K562 (cell line): ENCODE results near the gene CSTPP1. TPM values are rescaled to one million over a fixed set of nuclear protein-coding genes. Genes with fewer than 3 reads are reported as not detected.
A peak's percentile ranks its signal among the peaks of the same experiment; 100 is the strongest.

Experiments
- ATAC-seq: fragments of 200-7000 bp; cut with Tn5 transposase; 3 replicates; pipeline ENCODE4 v1.9.1; 2020; ENCODE audit warnings: moderate library complexity
- BruUV-seq: library from RNA; stranded (reverse); fragments of 400-500 nt; replicated peaks from 2 replicates; lab custom pipeline; 2021; lab: Mats Ljungman, UMichigan
- CTCF ChIA-PET: fragments of 300-600 bp; formaldehyde crosslinking; extraction: SDS; loops from one replicate; lab custom pipeline; 2021; ENCODE audit warnings: low intra/inter-chr PET ratio; lab: Yijun Ruan, JAX
- POLR2A ChIA-PET: fragments of 300-600, 350-650 bp; sonication (Branson Sonifier 250); formaldehyde crosslinking; extraction: SDS; loops from one replicate; lab custom pipeline; 2021; ENCODE audit warnings: antibody characterized with exemption, inconsistent platforms; lab: Yijun Ruan, JAX
- DNase-seq, 4 experiments: peaks; one replicate each; pipeline versions ENCODE4 v3.0.0 to v3.0.0-alpha.2; 2011 to 2018; ENCODE audit warnings: low spot score in 3 of 4, mixed read lengths in 3 of 4; ENCODE audit errors: extremely low read depth in 1 of 4
- FAIRE-seq: peaks from 2 replicates; lab custom pipeline; 2011; peaks lifted over from hg19 to GRCh38; lab: Jason Lieb, UNC
- H2AFZ ChIP-seq: 2 replicates; pipeline ENCODE4 v1.6.0; 2011; ENCODE audit warnings: low read depth, low read length, control low read depth, inconsistent platforms
- H3K27ac ChIP-seq: fragments of 200-600 bp; 3 replicates; pipeline ENCODE4 v1.8.0; 2011; ENCODE audit warnings: low read depth, mild to moderate bottlenecking, control low read depth, inconsistent platforms, low read length, moderate library complexity, mixed read lengths; ENCODE audit errors: extremely low read depth
- H3K27me3 ChIP-seq, 2 experiments: fragments of 300-600 bp in 1 of 2; 2 replicates in 1 of 2; 3 replicates in 1 of 2; pipeline versions ENCODE4 v1.6.0 to v1.8.0; 2011; ENCODE audit warnings: inconsistent platforms in 2 of 2, low read length in 2 of 2, mild to moderate bottlenecking in 1 of 2, mixed read lengths in 1 of 2, moderate library complexity in 1 of 2; ENCODE audit not compliant: control insufficient read depth in 2 of 2, insufficient read depth in 2 of 2
- H3K36me3 ChIP-seq: fragments of 300-600 bp; 3 replicates; pipeline ENCODE4 v1.8.0; 2011; ENCODE audit warnings: mild to moderate bottlenecking, low read length, inconsistent platforms; ENCODE audit not compliant: control insufficient read depth, insufficient read depth
- H3K4me1 ChIP-seq, 2 experiments: fragments of 200-600 bp in 1 of 2; replicated peaks in 1 of 2; 2 replicates in 1 of 2; 3 replicates in 1 of 2; pipeline versions ENCODE4 v1.5.1 to v1.8.0; 2011; ENCODE audit warnings: inconsistent platforms in 2 of 2, low read length in 2 of 2, mild to moderate bottlenecking in 1 of 2, mixed read lengths in 1 of 2, moderate library complexity in 1 of 2; ENCODE audit not compliant: control insufficient read depth in 2 of 2, insufficient read depth in 2 of 2
- H3K4me2 ChIP-seq: 2 replicates; pipeline ENCODE4 v1.6.1; 2011; ENCODE audit warnings: low read length, control low read depth, inconsistent platforms, mixed read lengths; ENCODE audit not compliant: insufficient read depth
- H3K4me3 ChIP-seq: fragments of 200-600 bp; sonication (generic), shearing (Covaris generic); 2 replicates; pipeline ENCODE4 v1.5.1; 2016; ENCODE audit warnings: control low read depth, inconsistent platforms
- H3K79me2 ChIP-seq: fragments of 200-600 bp; 3 replicates; pipeline ENCODE4 v1.8.0; 2011; ENCODE audit warnings: low read length, inconsistent platforms; ENCODE audit not compliant: control insufficient read depth, insufficient read depth
- H3K9ac ChIP-seq, 2 experiments: 2 replicates each; pipeline versions ENCODE4 v1.6.0 to v1.6.1; 2011; ENCODE audit warnings: low read depth in 2 of 2, low read length in 2 of 2, control low read depth in 1 of 2, inconsistent platforms in 1 of 2, mild to moderate bottlenecking in 1 of 2, mixed read lengths in 1 of 2; ENCODE audit not compliant: insufficient read depth in 1 of 2
- H3K9me1 ChIP-seq: one replicate; pipeline ENCODE4 v1.6.0; 2011; ENCODE audit warnings: inconsistent platforms, mild to moderate bottlenecking, low read length, moderate library complexity; ENCODE audit not compliant: control insufficient read depth, insufficient read depth
- H3K9me3 ChIP-seq: replicated peaks from 2 replicates; pipeline ENCODE4 v1.5.1; 2011; ENCODE audit warnings: low read depth, low read length, inconsistent platforms; ENCODE audit not compliant: control insufficient read depth, insufficient read depth
- H4K20me1 ChIP-seq: replicated peaks from 2 replicates; pipeline ENCODE4 v1.6.1; 2011; ENCODE audit warnings: low read length, inconsistent platforms, mixed read lengths; ENCODE audit not compliant: control insufficient read depth, insufficient read depth
- KAT2B ChIP-seq: IDR thresholded peaks from one replicate; pipeline ENCODE4 v1.6.1; 2012; ENCODE audit warnings: low read depth, mild to moderate bottlenecking, control low read depth, inconsistent platforms, low read length, moderate library complexity
- PHTF2 ChIP-seq: fragments of 250-450 bp; sonication (Bioruptor Pico); IDR thresholded peaks from 2 replicates; pipeline ENCODE4 v1.5.0; 2021; ENCODE audit warnings: mild to moderate bottlenecking
- RAD21 ChIP-seq, 2 experiments: fragments of 250-450 bp in 1 of 2; fragments of 450-650 bp in 1 of 2; sonication (Bioruptor Pico) in 1 of 2; formaldehyde crosslinking in 1 of 2; IDR thresholded peaks in 1 of 2; conservative IDR thresholded peaks in 1 of 2; 2 replicates each; pipeline versions ENCODE4 v1.4.0 to v1.8.0; 2020 to 2022; ENCODE audit warnings: mild to moderate bottlenecking in 2 of 2, moderate library complexity in 1 of 2
- STAT5B ChIP-seq: fragments of 250-450 bp; sonication (Bioruptor Pico); IDR thresholded peaks from 2 replicates; pipeline ENCODE4 v1.8.0; 2021; ENCODE audit warnings: mild to moderate bottlenecking, inconsistent platforms
- TAL1 ChIP-seq: fragments of 450-650 bp; IDR thresholded peaks from 2 replicates; pipeline ENCODE4 v1.6.1; 2016; ENCODE audit warnings: mild to moderate bottlenecking
- WGBS: fragments of 100-300 bp; shearing (Covaris generic); methylation state at CpG from one replicate; pipeline ENCODE4 v1.1.6; 2016; ENCODE audit warnings: low coverage, mixed read lengths; ENCODE audit not compliant: insufficient coverage; ENCODE audit errors: missing lambda C conversion rate; 5-methylcytosine and 5-hydroxymethylcytosine counted together
- in situ Hi-C: fragments of 300-500 bp; cut with MboI; formaldehyde crosslinking; loops from 4 replicates; pipeline ENCODE4 v1.15.0; 2018; ENCODE audit warnings: inconsistent platforms, mixed read lengths
- intact Hi-C: fragments of 100-400 bp; cut with micrococcal nuclease; formaldehyde crosslinking; loops from 2 replicates; pipeline ENCODE4 v1.14.2; 2022
- polyA plus RNA-seq, 8 experiments: library from polyadenylated mRNA; depleted of rRNA in 4 of 8; stranded (reverse) in 5 of 8; unstranded in 3 of 8; fragments of >200 nt; fragmentation: Nextera tagmentation in 2 of 8; fragmentation: Illumina TruSeq in 1 of 8; extraction: Ambion mirVana in 2 of 8; extraction: Trizol in 1 of 8; gene quantifications; 2 replicates each; pipeline versions ENCODE4 v1.2.1 to v1.2.3, GENCODE V29; 2011 to 2014; ENCODE audit warnings: inconsistent platforms in 1 of 8, missing spikeins in 1 of 8
- total RNA-seq, 7 experiments: library from RNA; depleted of rRNA in 6 of 7; stranded (reverse); fragments of >200 nt in 6 of 7; fragmentation: Illumina TruSeq in 2 of 7; extraction: Trizol in 2 of 7; gene quantifications; 2 replicates each; pipeline versions ENCODE4 v1.2.1 to v1.2.3, GENCODE V29; 2011 to 2021; ENCODE audit warnings: low replicate concordance in 1 of 7
- TF ChIP-seq, protein P1 (sequence below), 3 experiments: IDR thresholded peaks in 2 of 3; conservative IDR thresholded peaks in 1 of 3; 2 replicates each; pipeline ENCODE4 v1.5.1; 2011 to 2012; ENCODE audit warnings: low read length in 3 of 3, mild to moderate bottlenecking in 3 of 3, control low read depth in 2 of 3, improper control_type of control experiment in 1 of 3, inconsistent platforms in 1 of 3, low read depth in 1 of 3, mixed read lengths in 1 of 3, moderate library complexity in 1 of 3; ENCODE audit not compliant: insufficient read depth in 2 of 3
- TF ChIP-seq, protein P2 (sequence below): fragments of 450-650 bp; formaldehyde crosslinking; IDR thresholded peaks from 2 replicates; pipeline ENCODE4 v1.4.0; 2020; ENCODE audit warnings: mild to moderate bottlenecking, moderate library complexity
- TF ChIP-seq, protein P3 (sequence below): fragments of 250-450 bp; sonication (Bioruptor Pico); IDR thresholded peaks from 2 replicates; pipeline ENCODE4 v1.4.0; 2020; ENCODE audit warnings: mild to moderate bottlenecking, moderate library complexity, borderline replicate concordance
- TF ChIP-seq, protein P4 (sequence below): fragments of 250-450 bp; sonication (Bioruptor Pico); IDR thresholded peaks from 2 replicates; pipeline ENCODE4 v1.4.0; 2020
- TF ChIP-seq, protein P5 (sequence below): fragments of 450-650 bp; formaldehyde crosslinking; IDR thresholded peaks from 2 replicates; pipeline ENCODE4 v1.4.0; 2020; ENCODE audit warnings: mild to moderate bottlenecking, moderate library complexity

CSTPP1 gene
- total and polyA plus RNA-seq, 9 of the 15 experiments (the other 6 are each of a cell fraction or from before 2014, with no cell fraction given) = 6.5 to 17.8 (median 9.2) TPM

DNA sequence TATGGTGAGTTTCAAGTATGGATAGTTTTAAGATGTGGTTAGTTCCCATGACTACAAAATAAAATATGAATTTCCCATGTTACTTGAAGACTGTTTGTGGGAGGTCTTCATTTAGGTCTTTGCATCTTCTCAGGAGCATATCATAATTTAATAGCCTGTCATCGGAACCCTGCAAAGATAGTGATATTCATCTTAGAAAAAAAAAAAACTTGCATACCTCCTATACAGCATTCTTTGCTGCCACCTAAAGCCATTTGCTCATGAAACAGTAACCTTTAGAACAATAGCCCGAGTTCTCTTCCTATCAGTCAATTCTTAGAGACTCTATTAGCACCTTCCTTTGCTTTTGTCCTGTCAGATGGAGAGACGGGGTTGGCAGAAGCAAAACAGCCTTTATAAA, 164.8 kb downstream of the CSTPP1 start (continued):
- TF ChIP-seq RAD21 (CRISPR knock-in tag; conservative IDR thresholded peaks at IDR 0.05 in 1 of 2, IDR thresholded peaks at IDR 0.05 in 1 of 2) (peak; percentile 57 to 70), TAL1 (no peak), PHTF2 (CRISPR knock-in tag) (no peak)
- TF ChIP-seq, protein P1, sequence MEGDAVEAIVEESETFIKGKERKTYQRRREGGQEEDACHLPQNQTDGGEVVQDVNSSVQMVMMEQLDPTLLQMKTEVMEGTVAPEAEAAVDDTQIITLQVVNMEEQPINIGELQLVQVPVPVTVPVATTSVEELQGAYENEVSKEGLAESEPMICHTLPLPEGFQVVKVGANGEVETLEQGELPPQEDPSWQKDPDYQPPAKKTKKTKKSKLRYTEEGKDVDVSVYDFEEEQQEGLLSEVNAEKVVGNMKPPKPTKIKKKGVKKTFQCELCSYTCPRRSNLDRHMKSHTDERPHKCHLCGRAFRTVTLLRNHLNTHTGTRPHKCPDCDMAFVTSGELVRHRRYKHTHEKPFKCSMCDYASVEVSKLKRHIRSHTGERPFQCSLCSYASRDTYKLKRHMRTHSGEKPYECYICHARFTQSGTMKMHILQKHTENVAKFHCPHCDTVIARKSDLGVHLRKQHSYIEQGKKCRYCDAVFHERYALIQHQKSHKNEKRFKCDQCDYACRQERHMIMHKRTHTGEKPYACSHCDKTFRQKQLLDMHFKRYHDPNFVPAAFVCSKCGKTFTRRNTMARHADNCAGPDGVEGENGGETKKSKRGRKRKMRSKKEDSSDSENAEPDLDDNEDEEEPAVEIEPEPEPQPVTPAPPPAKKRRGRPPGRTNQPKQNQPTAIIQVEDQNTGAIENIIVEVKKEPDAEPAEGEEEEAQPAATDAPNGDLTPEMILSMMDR (IDR thresholded peaks at IDR 0.05 in 2 of 3, conservative IDR thresholded peaks at IDR 0.05 in 1 of 3; ENCODE audit: insufficient read depth in 2 of 3, low read depth in 1 of 3, low read length in 3 of 3) = peak in 2 of 3 experiments; percentile 16 to 52; a peak in 3 of 6 replicates
- TF ChIP-seq, protein P2, sequence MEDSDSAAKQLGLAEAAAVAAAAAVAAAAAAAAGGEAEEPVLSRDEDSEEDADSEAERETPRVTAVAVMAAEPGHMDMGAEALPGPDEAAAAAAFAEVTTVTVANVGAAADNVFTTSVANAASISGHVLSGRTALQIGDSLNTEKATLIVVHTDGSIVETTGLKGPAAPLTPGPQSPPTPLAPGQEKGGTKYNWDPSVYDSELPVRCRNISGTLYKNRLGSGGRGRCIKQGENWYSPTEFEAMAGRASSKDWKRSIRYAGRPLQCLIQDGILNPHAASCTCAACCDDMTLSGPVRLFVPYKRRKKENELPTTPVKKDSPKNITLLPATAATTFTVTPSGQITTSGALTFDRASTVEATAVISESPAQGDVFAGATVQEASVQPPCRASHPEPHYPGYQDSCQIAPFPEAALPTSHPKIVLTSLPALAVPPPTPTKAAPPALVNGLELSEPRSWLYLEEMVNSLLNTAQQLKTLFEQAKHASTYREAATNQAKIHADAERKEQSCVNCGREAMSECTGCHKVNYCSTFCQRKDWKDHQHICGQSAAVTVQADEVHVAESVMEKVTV = peak; percentile 50; the same call in 1 of the 2 replicates

DNA sequence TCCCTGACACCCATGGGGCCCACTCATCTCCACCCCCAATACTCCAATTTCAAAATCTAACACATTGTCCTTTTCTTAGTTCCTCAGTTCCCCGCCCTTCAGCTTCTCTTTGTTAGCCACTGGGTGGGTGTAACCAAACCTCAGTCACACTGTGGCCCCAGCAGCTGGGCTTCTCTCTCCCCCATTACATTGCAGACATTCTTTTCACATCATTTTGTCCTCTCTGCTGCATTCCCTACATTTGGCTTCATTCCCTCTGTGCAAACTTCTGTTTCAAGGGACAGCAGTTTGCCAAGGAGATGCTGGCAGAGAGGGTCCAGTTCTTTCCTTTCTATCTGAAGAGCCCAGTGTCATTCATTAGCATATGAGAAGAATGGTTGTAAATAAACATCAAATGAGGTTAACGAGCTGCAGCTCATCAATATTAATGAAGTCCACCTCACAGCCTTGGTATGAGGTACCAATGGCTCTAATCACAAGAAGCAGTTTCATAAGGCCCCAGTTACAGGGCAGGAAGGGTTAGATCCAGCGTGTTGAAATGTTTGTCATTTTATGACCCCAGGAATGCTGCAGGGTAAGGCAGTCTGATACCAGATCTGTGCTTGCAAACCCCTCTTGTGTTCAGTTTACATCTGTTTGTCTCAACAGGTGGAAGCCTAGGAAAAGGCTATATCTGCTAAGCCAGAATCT, 167.8 kb downstream of the CSTPP1 start:
- FAIRE-seq = no peak
- Histone ChIP-seq H3K4me1 (no peaks in the 10 kb centered on the region), H3K36me3 (no peaks in the 10 kb centered on the region), H3K27ac (no peak overlapping the region), H3K27me3 (no peaks in the 10 kb centered on the region; a peak in 1 of 5 replicates), H3K79me2 (no peaks in the 10 kb centered on the region), H3K4me3 (no peak overlapping the region), H3K9me3 (no peaks in the 10 kb centered on the region), H3K9ac (no peak overlapping the region), H2AFZ (no peak overlapping the region), H4K20me1 (no peaks in the 10 kb centered on the region), H3K4me2 (no peak overlapping the region), H3K9me1 (no peaks in the 10 kb centered on the region)
- WGBS = 14% methylated on average over 3 of the region's 3 CpGs
- no peak for DNase-seq
- in situ Hi-C loops (no loop called here), intact Hi-C loops (loop anchor here (5.0 kb wide), 2 partner anchors 48 to 217 kb away; no protein-coding TSS in a partner anchor)
- ChIA-PET CTCF (no interaction called here), POLR2A (interaction anchor here (0.7 to 1.1 kb wide), 3 partner anchors 11 to 155 kb away, joined by 3 to 4 read pairs (median 4); no protein-coding TSS in a partner anchor)
- ATAC-seq = no peak
- no TSS peak for BruUV-seq
- TF ChIP-seq, protein P3, sequence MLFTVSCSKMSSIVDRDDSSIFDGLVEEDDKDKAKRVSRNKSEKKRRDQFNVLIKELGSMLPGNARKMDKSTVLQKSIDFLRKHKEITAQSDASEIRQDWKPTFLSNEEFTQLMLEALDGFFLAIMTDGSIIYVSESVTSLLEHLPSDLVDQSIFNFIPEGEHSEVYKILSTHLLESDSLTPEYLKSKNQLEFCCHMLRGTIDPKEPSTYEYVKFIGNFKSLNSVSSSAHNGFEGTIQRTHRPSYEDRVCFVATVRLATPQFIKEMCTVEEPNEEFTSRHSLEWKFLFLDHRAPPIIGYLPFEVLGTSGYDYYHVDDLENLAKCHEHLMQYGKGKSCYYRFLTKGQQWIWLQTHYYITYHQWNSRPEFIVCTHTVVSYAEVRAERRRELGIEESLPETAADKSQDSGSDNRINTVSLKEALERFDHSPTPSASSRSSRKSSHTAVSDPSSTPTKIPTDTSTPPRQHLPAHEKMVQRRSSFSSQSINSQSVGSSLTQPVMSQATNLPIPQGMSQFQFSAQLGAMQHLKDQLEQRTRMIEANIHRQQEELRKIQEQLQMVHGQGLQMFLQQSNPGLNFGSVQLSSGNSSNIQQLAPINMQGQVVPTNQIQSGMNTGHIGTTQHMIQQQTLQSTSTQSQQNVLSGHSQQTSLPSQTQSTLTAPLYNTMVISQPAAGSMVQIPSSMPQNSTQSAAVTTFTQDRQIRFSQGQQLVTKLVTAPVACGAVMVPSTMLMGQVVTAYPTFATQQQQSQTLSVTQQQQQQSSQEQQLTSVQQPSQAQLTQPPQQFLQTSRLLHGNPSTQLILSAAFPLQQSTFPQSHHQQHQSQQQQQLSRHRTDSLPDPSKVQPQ (CRISPR knock-in tag) = no peak
- TF ChIP-seq STAT5B (CRISPR knock-in tag) (no peak), KAT2B (no peak)
- TF ChIP-seq, protein P4, sequence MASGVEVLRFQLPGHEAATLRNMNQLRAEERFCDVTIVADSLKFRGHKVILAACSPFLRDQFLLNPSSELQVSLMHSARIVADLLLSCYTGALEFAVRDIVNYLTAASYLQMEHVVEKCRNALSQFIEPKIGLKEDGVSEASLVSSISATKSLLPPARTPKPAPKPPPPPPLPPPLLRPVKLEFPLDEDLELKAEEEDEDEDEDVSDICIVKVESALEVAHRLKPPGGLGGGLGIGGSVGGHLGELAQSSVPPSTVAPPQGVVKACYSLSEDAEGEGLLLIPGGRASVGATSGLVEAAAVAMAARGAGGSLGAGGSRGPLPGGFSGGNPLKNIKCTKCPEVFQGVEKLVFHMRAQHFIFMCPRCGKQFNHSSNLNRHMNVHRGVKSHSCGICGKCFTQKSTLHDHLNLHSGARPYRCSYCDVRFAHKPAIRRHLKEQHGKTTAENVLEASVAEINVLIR = no peak
- TF ChIP-seq, protein P5, sequence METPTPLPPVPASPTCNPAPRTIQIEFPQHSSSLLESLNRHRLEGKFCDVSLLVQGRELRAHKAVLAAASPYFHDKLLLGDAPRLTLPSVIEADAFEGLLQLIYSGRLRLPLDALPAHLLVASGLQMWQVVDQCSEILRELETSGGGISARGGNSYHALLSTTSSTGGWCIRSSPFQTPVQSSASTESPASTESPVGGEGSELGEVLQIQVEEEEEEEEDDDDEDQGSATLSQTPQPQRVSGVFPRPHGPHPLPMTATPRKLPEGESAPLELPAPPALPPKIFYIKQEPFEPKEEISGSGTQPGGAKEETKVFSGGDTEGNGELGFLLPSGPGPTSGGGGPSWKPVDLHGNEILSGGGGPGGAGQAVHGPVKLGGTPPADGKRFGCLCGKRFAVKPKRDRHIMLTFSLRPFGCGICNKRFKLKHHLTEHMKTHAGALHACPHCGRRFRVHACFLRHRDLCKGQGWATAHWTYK (CRISPR knock-in tag) = no peak
